RWPE2 (cell line): ENCODE measurements around the gene TLCD3A.

ENCODE experiments used
- ATAC-seq: fragments of 200-7000 bp; cut with Tn5 transposase; 3 replicates; pipeline ENCODE4 v1.9.1; 2021; ENCODE audit warnings: low read depth
- DNase-seq: peaks from one replicate; pipeline ENCODE4 v3.0.0-alpha.2; 2020; ENCODE audit warnings: low spot score
- H3K27ac ChIP-seq: fragments of 450-650 bp; 2 replicates; pipeline ENCODE4 v1.5.1; 2017; ENCODE audit warnings: mild to moderate bottlenecking; ENCODE audit not compliant: poor library complexity, severe bottlenecking
- H3K27me3 ChIP-seq: fragments of 250-450 bp; sonication (Bioruptor Pico); 2 replicates; pipeline ENCODE4 v1.5.1; 2021; ENCODE audit warnings: mild to moderate bottlenecking, moderate library complexity; ENCODE audit not compliant: insufficient read depth, poor library complexity, severe bottlenecking
- H3K36me3 ChIP-seq: fragments of 250-450 bp; sonication (Bioruptor Pico); 2 replicates; pipeline ENCODE4 v1.5.1; 2020; ENCODE audit warnings: low read depth, mild to moderate bottlenecking, moderate library complexity
- H3K4me1 ChIP-seq: fragments of 250-450 bp; sonication (Bioruptor Pico); 2 replicates; pipeline ENCODE4 v1.5.1; 2021; ENCODE audit warnings: mild to moderate bottlenecking, moderate library complexity; ENCODE audit not compliant: insufficient read depth, poor library complexity, severe bottlenecking
- H3K4me3 ChIP-seq: fragments of 250-450 bp; sonication (Bioruptor Pico); 2 replicates; pipeline ENCODE4 v1.5.1; 2021; ENCODE audit warnings: mild to moderate bottlenecking, moderate library complexity; ENCODE audit not compliant: severe bottlenecking
- H3K9me3 ChIP-seq: fragments of 250-450 bp; sonication (Bioruptor Pico); 2 replicates; pipeline ENCODE4 v1.5.1; 2021; ENCODE audit warnings: mild to moderate bottlenecking, moderate library complexity; ENCODE audit not compliant: severe bottlenecking
- CTCF ChIP-seq: fragments of 450-650 bp; IDR thresholded peaks from one replicate; pipeline ENCODE4 v1.5.1; 2017; ENCODE audit warnings: mild to moderate bottlenecking, moderate library complexity; ENCODE audit not compliant: poor library complexity, severe bottlenecking

Gene TLCD3A

GRCh38 chr17:740240-741017 is 8.0 kb downstream of the TLCD3A start:
- TF ChIP-seq CTCF: no peak
- no peaks in the 10 kb centered on the region for H3K9me3 ChIP-seq
- ATAC-seq: no peak
- DNase-seq: no peak
- no peak overlapping the region for H3K27ac ChIP-seq
- H3K4me3 ChIP-seq: no peak overlapping the region
- no peaks in the 10 kb centered on the region for H3K4me1 ChIP-seq
- H3K36me3 ChIP-seq: peaks cover 98% of the 10 kb centered on the region
- no peaks in the 10 kb centered on the region for H3K27me3 ChIP-seq

GRCh38 chr17:742147-742793 is 9.9 kb downstream of the TLCD3A start:
- ATAC-seq (no peak; the same call in 2 of the 3 replicates), DNase-seq (no peak)
- H3K4me3 ChIP-seq: no peak overlapping the region
- no peaks in the 10 kb centered on the region for H3K4me1 ChIP-seq
- no peak for TF ChIP-seq CTCF
- H3K27ac ChIP-seq: no peak overlapping the region
- H3K36me3 ChIP-seq: peaks cover 98% of the 10 kb centered on the region
- H3K27me3 ChIP-seq: no peaks in the 10 kb centered on the region
- no peaks in the 10 kb centered on the region for H3K9me3 ChIP-seq

- no peak for TF ChIP-seq CTCF
- ATAC-seq (no peak), DNase-seq (no peak)
- no peak overlapping the region for H3K27ac ChIP-seq
- H3K27me3 ChIP-seq: no peaks in the 10 kb centered on the region
- no peak overlapping the region for H3K4me3 ChIP-seq
- no peaks in the 10 kb centered on the region for H3K9me3 ChIP-seq
- peaks cover 93% of the 10 kb centered on the region for H3K36me3 ChIP-seq
- no peaks in the 10 kb centered on the region for H3K4me1 ChIP-seq
Observed at GRCh38 chr17:743139-743538, 10.7 kb downstream of the TLCD3A start.

GRCh38 chr17:744937-745336 is 12.5 kb downstream of the TLCD3A start:
- no peak for ATAC-seq

More at GRCh38 chr17:744937-745336, 12.5 kb downstream of the TLCD3A start:
- H3K27me3 ChIP-seq: no peaks in the 10 kb centered on the region
- H3K9me3 ChIP-seq: no peaks in the 10 kb centered on the region
- no peaks in the 10 kb centered on the region for H3K4me1 ChIP-seq
- no peak overlapping the region for H3K27ac ChIP-seq
- no peak overlapping the region for H3K4me3 ChIP-seq
- H3K36me3 ChIP-seq: peaks cover 79% of the 10 kb centered on the region
- no peak for DNase-seq
- TF ChIP-seq CTCF: no peak
